Embryonic facial prominence (tissue), 1 donor: Measurements from ENCODE around the gene UST.
"Not testable (repeated sequence)": the region's sequence is repeated elsewhere in the genome, so short reads cannot be mapped to it uniquely, and the experiment has no call there.

Experiments used
- DNase-seq: peaks from one replicate; pipeline ENCODE4 v3.0.0-alpha.2; 2016; ENCODE audit errors: extremely low spot score

Gene UST

GRCh38 chr6:148973538-148974208 is 226.8 kb downstream of the UST start:
- DNase-seq: peak; percentile 52

- no peak for DNase-seq
Measured at GRCh38 chr6:148974351-148974750, 227.5 kb downstream of the UST start.

GRCh38 chr6:148978298-148978697 is 231.5 kb downstream of the UST start:
- not testable (repeated sequence) for DNase-seq

- no peak for DNase-seq
Measured at GRCh38 chr6:148979014-148979901, 232.4 kb downstream of the UST start.

- no peak for DNase-seq
Measured at GRCh38 chr6:148980234-148980633, 233.4 kb downstream of the UST start.

- no peak for DNase-seq
Measured at GRCh38 chr6:148981515-148981914, 234.7 kb downstream of the UST start.

- DNase-seq: no peak
Measured at GRCh38 chr6:148983101-148983761, 236.4 kb downstream of the UST start.

- peak; percentile 54 for DNase-seq
Measured at GRCh38 chr6:148983966-148984365, 237.1 kb downstream of the UST start.

GRCh38 chr6:148984531-148985056 is 237.8 kb downstream of the UST start:
- no peak for DNase-seq

GRCh38 chr6:148985499-148985898 is 238.7 kb downstream of the UST start:
- DNase-seq: no peak

- DNase-seq: no peak
Measured at GRCh38 chr6:148986608-148987007, 239.8 kb downstream of the UST start.

- DNase-seq: no peak
Measured at GRCh38 chr6:148987982-148988381, 241.2 kb downstream of the UST start.

GRCh38 chr6:148989585-148989984 is 242.8 kb downstream of the UST start:
- no peak for DNase-seq

GRCh38 chr6:148990403-148990802 is 243.6 kb downstream of the UST start:
- no peak for DNase-seq

- DNase-seq: no peak
Measured at GRCh38 chr6:148996815-148997214, 250.0 kb downstream of the UST start.

- DNase-seq: no peak
Measured at GRCh38 chr6:148997865-148998264, 251.0 kb downstream of the UST start.

GRCh38 chr6:148998704-148999103 is 251.9 kb downstream of the UST start:
- DNase-seq: no peak

GRCh38 chr6:148999501-148999900 is 252.7 kb downstream of the UST start:
- no peak for DNase-seq

GRCh38 chr6:148999929-149000468 is 253.2 kb downstream of the UST start:
- no peak for DNase-seq

GRCh38 chr6:149001422-149001821 is 254.6 kb downstream of the UST start:
- no peak for DNase-seq

- no peak for DNase-seq
Measured at GRCh38 chr6:149003560-149003959, 256.7 kb downstream of the UST start.

- DNase-seq: no peak
Measured at GRCh38 chr6:149004664-149005063, 257.8 kb downstream of the UST start.
